K562 (cell line): ENCODE data around the gene EDEM1. TPM values are rescaled to one million over a fixed set of nuclear protein-coding genes. Genes with fewer than 3 reads are reported as not detected.

Experiments
- MLX ChIP-seq, 2 experiments: fragments of 450-650 bp in 1 of 2; sonication (generic) in 1 of 2; formaldehyde crosslinking; conservative IDR thresholded peaks; 2 replicates each; pipeline versions ENCODE4 v1.4.0 to v1.8.1; 2020 to 2022; ENCODE audit warnings: mild to moderate bottlenecking in 1 of 2, missing genetic modification reagents in 1 of 2
- NR3C1 ChIP-seq: sonication (generic); formaldehyde crosslinking; IDR thresholded peaks from 2 replicates; pipeline ENCODE4 v1.8.1; 2022; ENCODE audit warnings: missing genetic modification reagents
- POLR3G ChIP-seq: IDR thresholded peaks from 2 replicates; pipeline ENCODE4 v1.6.1; 2011; ENCODE audit not compliant: insufficient read length, insufficient replicate concordance; ENCODE audit errors: extremely low read depth
- SAFB ChIP-seq: fragments of 200-400 bp; formaldehyde crosslinking; IDR thresholded peaks from 2 replicates; pipeline ENCODE4 v1.6.1; 2017; ENCODE audit warnings: low read depth, low read length, borderline replicate concordance
- TEAD1 ChIP-seq, 2 experiments: fragments of 450-650 bp in 1 of 2; sonication (generic) in 1 of 2; formaldehyde crosslinking; IDR thresholded peaks; 2 replicates each; pipeline versions ENCODE4 v1.4.0 to v1.8.0; 2020 to 2022; ENCODE audit warnings: mild to moderate bottlenecking in 2 of 2, missing genetic modification reagents in 1 of 2
- WHSC1 ChIP-seq: IDR thresholded peaks from one replicate; pipeline ENCODE4 v1.6.1; 2012; ENCODE audit warnings: low read length, control low read depth, inconsistent platforms
- polyA plus RNA-seq, 8 experiments: library from polyadenylated mRNA; depleted of rRNA in 4 of 8; stranded (reverse) in 5 of 8; unstranded in 3 of 8; fragments of >200 nt; fragmentation: Nextera tagmentation in 2 of 8; fragmentation: Illumina TruSeq in 1 of 8; extraction: Ambion mirVana in 2 of 8; extraction: Trizol in 1 of 8; gene quantifications; 2 replicates each; pipeline versions ENCODE4 v1.2.1 to v1.2.3, GENCODE V29; 2011 to 2014; ENCODE audit warnings: inconsistent platforms in 1 of 8, missing spikeins in 1 of 8
- total RNA-seq, 7 experiments: library from RNA; depleted of rRNA in 6 of 7; stranded (reverse); fragments of >200 nt in 6 of 7; fragmentation: Illumina TruSeq in 2 of 7; extraction: Trizol in 2 of 7; gene quantifications; 2 replicates each; pipeline versions ENCODE4 v1.2.1 to v1.2.3, GENCODE V29; 2011 to 2021; ENCODE audit warnings: low replicate concordance in 1 of 7
- TF ChIP-seq, protein P1 (sequence below): fragments of 250-450 bp; sonication (Bioruptor Pico); IDR thresholded peaks from 2 replicates; pipeline ENCODE4 v1.8.0; 2022; ENCODE audit warnings: moderate library complexity, mild to moderate bottlenecking, inconsistent platforms

The EDEM1 gene
- total and polyA plus RNA-seq, 9 of the 15 experiments (the other 6 are each of a cell fraction or from before 2014, with no cell fraction given), result 6.2 to 36.7 (median 14.3) TPM

- TF ChIP-seq WHSC1 (no peak), NR3C1 (CRISPR knock-in tag) (no peak), TEAD1 (CRISPR knock-in tag; IDR thresholded peaks at IDR 0.05) (no peak), MLX (CRISPR knock-in tag; conservative IDR thresholded peaks at IDR 0.05) (no peak), POLR3G (no peak), SAFB (peak; percentile 35; the same call in 1 of the 2 replicates)
- TF ChIP-seq, protein P1, sequence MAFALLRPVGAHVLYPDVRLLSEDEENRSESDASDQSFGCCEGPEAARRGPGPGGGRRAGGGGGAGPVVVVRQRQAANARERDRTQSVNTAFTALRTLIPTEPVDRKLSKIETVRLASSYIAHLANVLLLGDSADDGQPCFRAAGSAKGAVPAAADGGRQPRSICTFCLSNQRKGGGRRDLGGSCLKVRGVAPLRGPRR, result no peak
Measured at GRCh38 chr3:5187156-5187919, at the start of gene EDEM1 (continued).
